Lower leg skin (tissue), 3 donors: Measurements from ENCODE around the gene PRICKLE1.

ENCODE experiments used
- POLR2A ChIP-seq, 2 donors: fragments of 450-650 bp; IDR thresholded peaks; one replicate each; pipeline ENCODE4 v1.6.1; 2016 to 2017; ENCODE audit warnings: antibody characterized with exemption in 2 of 2, mild to moderate bottlenecking in 1 of 2, moderate library complexity in 1 of 2
- TF ChIP-seq, protein P1 (sequence below), 3 donors: fragments of 450-650 bp; IDR thresholded peaks; one replicate each; pipeline ENCODE4 v1.5.1; 2016; ENCODE audit warnings: antibody characterized with exemption in 3 of 3, mild to moderate bottlenecking in 3 of 3, moderate library complexity in 2 of 3

DNA sequence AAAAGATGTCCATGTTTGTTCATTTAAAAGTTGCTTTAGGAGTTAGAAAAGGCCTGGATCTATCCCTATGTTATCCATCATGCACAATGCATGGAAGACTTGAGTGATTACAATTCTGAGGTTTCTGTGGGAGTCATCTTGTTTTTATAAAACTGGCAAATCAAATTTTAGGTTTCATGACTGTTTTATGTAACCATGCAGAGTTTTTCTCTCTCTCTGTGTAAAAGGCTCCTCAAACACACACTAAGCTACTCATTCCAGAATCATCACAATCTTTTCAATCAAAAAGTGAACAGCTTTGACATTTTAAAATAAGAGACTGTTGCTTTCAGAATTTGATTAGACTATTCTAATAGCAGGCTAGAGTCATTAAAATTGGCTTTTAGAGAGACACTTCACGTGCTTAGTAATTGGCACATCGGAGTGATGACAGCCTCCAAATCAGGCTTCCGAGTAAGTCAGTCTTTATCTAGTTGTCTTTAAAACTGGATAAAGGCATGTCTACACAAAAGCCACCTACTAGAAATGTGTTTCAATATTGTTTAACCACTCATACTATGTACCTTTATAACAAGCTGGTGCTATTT, 31.9 kb downstream of the PRICKLE1 start:
- TF ChIP-seq, protein P1, sequence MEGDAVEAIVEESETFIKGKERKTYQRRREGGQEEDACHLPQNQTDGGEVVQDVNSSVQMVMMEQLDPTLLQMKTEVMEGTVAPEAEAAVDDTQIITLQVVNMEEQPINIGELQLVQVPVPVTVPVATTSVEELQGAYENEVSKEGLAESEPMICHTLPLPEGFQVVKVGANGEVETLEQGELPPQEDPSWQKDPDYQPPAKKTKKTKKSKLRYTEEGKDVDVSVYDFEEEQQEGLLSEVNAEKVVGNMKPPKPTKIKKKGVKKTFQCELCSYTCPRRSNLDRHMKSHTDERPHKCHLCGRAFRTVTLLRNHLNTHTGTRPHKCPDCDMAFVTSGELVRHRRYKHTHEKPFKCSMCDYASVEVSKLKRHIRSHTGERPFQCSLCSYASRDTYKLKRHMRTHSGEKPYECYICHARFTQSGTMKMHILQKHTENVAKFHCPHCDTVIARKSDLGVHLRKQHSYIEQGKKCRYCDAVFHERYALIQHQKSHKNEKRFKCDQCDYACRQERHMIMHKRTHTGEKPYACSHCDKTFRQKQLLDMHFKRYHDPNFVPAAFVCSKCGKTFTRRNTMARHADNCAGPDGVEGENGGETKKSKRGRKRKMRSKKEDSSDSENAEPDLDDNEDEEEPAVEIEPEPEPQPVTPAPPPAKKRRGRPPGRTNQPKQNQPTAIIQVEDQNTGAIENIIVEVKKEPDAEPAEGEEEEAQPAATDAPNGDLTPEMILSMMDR (IDR thresholded peaks at IDR 0.05): no peak
- no peak for TF ChIP-seq POLR2A (IDR thresholded peaks at IDR 0.05)
